ENCODE data around the gene YBX2.

The YBX2 gene

GRCh38 chr17:7327501-7327900 is 33.1 kb upstream of the YBX2 start:
- TF ChIP-seq ELF4 (IDR thresholded peaks at IDR 0.05): no peak
- TF ChIP-seq, protein P1, sequence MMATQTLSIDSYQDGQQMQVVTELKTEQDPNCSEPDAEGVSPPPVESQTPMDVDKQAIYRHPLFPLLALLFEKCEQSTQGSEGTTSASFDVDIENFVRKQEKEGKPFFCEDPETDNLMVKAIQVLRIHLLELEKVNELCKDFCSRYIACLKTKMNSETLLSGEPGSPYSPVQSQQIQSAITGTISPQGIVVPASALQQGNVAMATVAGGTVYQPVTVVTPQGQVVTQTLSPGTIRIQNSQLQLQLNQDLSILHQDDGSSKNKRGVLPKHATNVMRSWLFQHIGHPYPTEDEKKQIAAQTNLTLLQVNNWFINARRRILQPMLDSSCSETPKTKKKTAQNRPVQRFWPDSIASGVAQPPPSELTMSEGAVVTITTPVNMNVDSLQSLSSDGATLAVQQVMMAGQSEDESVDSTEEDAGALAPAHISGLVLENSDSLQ (IDR thresholded peaks at IDR 0.05): no peak
- TF ChIP-seq FOXA1 (IDR thresholded peaks at IDR 0.05): no peak
- no peak for TF ChIP-seq BHLHE40 (IDR thresholded peaks at IDR 0.05; ENCODE audit: borderline replicate concordance)
- no peak for TF ChIP-seq SP1 (IDR thresholded peaks at IDR 0.05)
- DNase-seq (ENCODE audit: extremely low spot score): no peak
- POLR2A ChIA-PET: interaction anchor here (5.1 kb wide), 1 partner anchor 12 kb away, joined by 56 read pairs; the partner anchor contains the start of gene GPS2
- CTCF ChIA-PET: no interaction called here

DNA sequence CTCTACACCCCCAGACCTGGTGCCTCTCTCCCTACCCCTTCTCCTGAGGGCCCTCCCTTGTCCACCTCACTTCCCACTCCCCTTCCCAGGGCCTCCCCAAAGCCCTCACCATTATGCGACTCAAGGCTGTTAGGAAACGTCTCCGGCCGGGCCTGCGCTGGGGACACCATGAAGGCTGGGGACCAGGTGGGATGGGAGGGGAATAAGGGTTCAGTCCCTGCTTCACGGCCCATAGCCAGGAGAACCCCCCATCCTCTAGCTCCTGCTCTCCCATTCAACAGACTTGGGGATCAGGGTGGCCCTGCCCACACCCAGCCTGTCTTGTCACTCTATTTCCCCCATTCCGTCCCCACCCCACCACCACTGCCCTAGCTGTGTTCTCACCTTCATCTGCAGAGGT is 32.6 kb upstream of the YBX2 start:
- no peak for TF ChIP-seq BHLHE40 (IDR thresholded peaks at IDR 0.05; ENCODE audit: borderline replicate concordance)
- TF ChIP-seq FOXK2 (IDR thresholded peaks at IDR 0.05): no peak
- TF ChIP-seq SUZ12 (IDR thresholded peaks at IDR 0.05): no peak
- TF ChIP-seq, protein P1 (IDR thresholded peaks at IDR 0.05): no peak
- TF ChIP-seq ARNT (IDR thresholded peaks at IDR 0.05): no peak
- TF ChIP-seq ZNF384 (IDR thresholded peaks at IDR 0.05): no peak
- TF ChIP-seq SP1 (IDR thresholded peaks at IDR 0.05): no peak
- no peak for TF ChIP-seq NFRKB (IDR thresholded peaks at IDR 0.05)
- TF ChIP-seq CTBP1 (IDR thresholded peaks at IDR 0.05; ENCODE audit: borderline replicate concordance): no peak
- no peak for TF ChIP-seq ELF4 (IDR thresholded peaks at IDR 0.05)
- TF ChIP-seq TARDBP (IDR thresholded peaks at IDR 0.05): no peak
- TF ChIP-seq FOXA1 (IDR thresholded peaks at IDR 0.05): no peak
- no peak for TF ChIP-seq L3MBTL2 (conservative IDR thresholded peaks at IDR 0.05)
- ChIA-PET POLR2A (interaction anchor here (5.1 kb wide), 1 partner anchor 11 kb away, joined by 56 read pairs; the partner anchor contains the start of gene GPS2), CTCF (no interaction called here)
- no peak for DNase-seq (ENCODE audit: extremely low spot score)

DNA sequence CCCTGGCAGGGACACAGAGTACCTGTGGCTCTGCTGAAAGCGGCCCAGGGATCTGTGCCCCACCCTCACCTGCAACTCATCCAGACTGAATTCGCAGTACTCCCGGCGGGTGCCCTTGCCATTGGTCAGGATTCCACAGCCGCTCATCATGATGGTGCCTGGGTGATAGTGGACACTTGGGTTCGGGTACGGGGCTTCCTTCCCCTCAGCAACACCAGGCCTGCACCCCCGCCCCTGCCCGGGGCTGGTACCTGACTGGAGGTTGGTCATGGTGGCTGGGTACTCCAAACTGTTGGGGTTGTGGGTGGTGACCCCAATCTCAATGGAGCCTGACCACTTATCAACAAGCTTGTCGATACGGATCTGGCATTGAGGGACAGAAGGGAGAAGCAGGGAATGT is 31.7 kb upstream of the YBX2 start:
- no peak for TF ChIP-seq TARDBP (IDR thresholded peaks at IDR 0.05)
- TF ChIP-seq L3MBTL2 (conservative IDR thresholded peaks at IDR 0.05): no peak
- TF ChIP-seq FOXA1 (IDR thresholded peaks at IDR 0.05): no peak
- no peak for TF ChIP-seq NFRKB (IDR thresholded peaks at IDR 0.05)
- TF ChIP-seq ARNT (IDR thresholded peaks at IDR 0.05): no peak
- TF ChIP-seq LEF1 (IDR thresholded peaks at IDR 0.05; ENCODE audit: borderline replicate concordance): no peak
- TF ChIP-seq ELF4 (IDR thresholded peaks at IDR 0.05): no peak
- no peak for TF ChIP-seq HDGF (IDR thresholded peaks at IDR 0.05; ENCODE audit: borderline replicate concordance)
- TF ChIP-seq SUZ12 (IDR thresholded peaks at IDR 0.05): no peak
- POLR2A ChIA-PET: interaction anchor here (5.1 kb wide), 1 partner anchor 11 kb away, joined by 56 read pairs; the partner anchor contains the start of gene GPS2
- no peak for DNase-seq (ENCODE audit: extremely low spot score)
- CTCF ChIA-PET: no interaction called here

- TF ChIP-seq CTBP1 (IDR thresholded peaks at IDR 0.05; ENCODE audit: borderline replicate concordance) (no peak), BHLHE40 (IDR thresholded peaks at IDR 0.05; ENCODE audit: borderline replicate concordance) (no peak), HDGF (IDR thresholded peaks at IDR 0.05; ENCODE audit: borderline replicate concordance) (no peak), LEF1 (IDR thresholded peaks at IDR 0.05; ENCODE audit: borderline replicate concordance) (no peak), FOXM1 (IDR thresholded peaks at IDR 0.05; ENCODE audit: borderline replicate concordance) (no peak), ELF4 (IDR thresholded peaks at IDR 0.05) (no peak), FOXK2 (IDR thresholded peaks at IDR 0.05) (no peak), SP1 (IDR thresholded peaks at IDR 0.05) (no peak), NFRKB (IDR thresholded peaks at IDR 0.05) (no peak), FOXA1 (IDR thresholded peaks at IDR 0.05) (no peak), SUZ12 (IDR thresholded peaks at IDR 0.05) (no peak)
- POLR2A ChIA-PET: interaction anchor here (5.1 kb wide), 1 partner anchor 9 kb away, joined by 56 read pairs; the partner anchor contains the start of gene GPS2
- CTCF ChIA-PET: interaction anchor here (1.0 to 1.1 kb wide), 2 partner anchors 9 to 12 kb away, joined by 4 to 5 read pairs; no protein-coding TSS in a partner anchor
- DNase-seq (ENCODE audit: extremely low spot score): no peak
Observed at GRCh38 chr17:7325031-7325528, 30.6 kb upstream of the YBX2 start.

GRCh38 chr17:7324438-7324779 is 30.0 kb upstream of the YBX2 start:
- CTCF ChIA-PET: interaction anchor here (0.5 to 1.1 kb wide), 3 partner anchors 9 to 243 kb away, joined by 4 to 5 read pairs (median 4); no protein-coding TSS in a partner anchor
- no peak for DNase-seq (ENCODE audit: extremely low spot score)
- POLR2A ChIA-PET: no interaction called here
- TF ChIP-seq, protein P1 (IDR thresholded peaks at IDR 0.05): no peak
- TF ChIP-seq FOXK2 (IDR thresholded peaks at IDR 0.05) (no peak), HDGF (IDR thresholded peaks at IDR 0.05; ENCODE audit: borderline replicate concordance) (no peak), ZNF384 (IDR thresholded peaks at IDR 0.05) (no peak), FOXA1 (IDR thresholded peaks at IDR 0.05) (no peak), ELF4 (IDR thresholded peaks at IDR 0.05) (no peak), BHLHE40 (IDR thresholded peaks at IDR 0.05; ENCODE audit: borderline replicate concordance) (no peak), SP1 (IDR thresholded peaks at IDR 0.05) (no peak), LEF1 (IDR thresholded peaks at IDR 0.05; ENCODE audit: borderline replicate concordance) (no peak), L3MBTL2 (conservative IDR thresholded peaks at IDR 0.05) (no peak), FOXM1 (IDR thresholded peaks at IDR 0.05; ENCODE audit: borderline replicate concordance) (no peak), NFRKB (IDR thresholded peaks at IDR 0.05) (no peak), SUZ12 (IDR thresholded peaks at IDR 0.05) (no peak), CTBP1 (IDR thresholded peaks at IDR 0.05; ENCODE audit: borderline replicate concordance) (no peak), ARNT (IDR thresholded peaks at IDR 0.05) (no peak), TARDBP (IDR thresholded peaks at IDR 0.05) (no peak)

DNA sequence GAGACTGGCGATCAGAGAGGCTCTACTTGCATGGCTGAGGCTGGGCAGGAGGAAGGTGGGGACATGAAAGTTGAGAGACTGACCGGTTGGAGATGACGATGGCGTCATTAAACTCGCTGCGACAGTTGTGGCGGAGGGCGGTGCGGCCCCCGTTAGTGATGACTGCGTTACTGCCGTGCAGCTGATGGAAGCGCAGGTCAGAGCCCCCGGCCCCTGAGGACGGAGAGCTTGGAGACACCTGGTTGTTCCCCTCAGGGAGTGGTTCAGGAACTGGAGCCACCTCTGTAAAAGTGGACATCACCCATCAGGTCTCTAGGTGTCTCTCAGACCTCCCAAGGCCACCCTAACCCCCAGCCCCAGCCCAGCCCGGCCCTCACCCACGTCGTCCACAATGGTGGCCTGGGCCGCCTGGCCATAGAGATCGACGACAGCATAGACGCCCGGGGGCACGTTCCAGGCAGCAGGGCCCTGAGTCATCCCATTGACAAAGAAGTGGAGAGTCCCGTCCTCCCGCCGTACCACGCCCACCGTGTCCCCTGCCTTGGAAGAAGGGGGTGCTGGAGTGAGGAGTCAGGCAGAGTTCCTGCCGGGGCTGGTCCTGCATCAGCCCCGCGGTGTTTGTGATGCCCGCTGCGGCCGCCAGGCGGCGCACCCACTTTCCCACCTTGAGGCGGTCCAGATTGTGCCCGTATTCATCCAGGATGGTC is 29.4 kb upstream of the YBX2 start:
- peak; percentile 75 for DNase-seq (ENCODE audit: extremely low spot score)
- ChIA-PET POLR2A (no interaction called here), CTCF (interaction anchor here (0.5 to 1.0 kb wide), 2 partner anchors 8 to 243 kb away, joined by 4 read pairs; no protein-coding TSS in a partner anchor)
- no peak for TF ChIP-seq HDGF (IDR thresholded peaks at IDR 0.05; ENCODE audit: borderline replicate concordance)
- no peak for TF ChIP-seq FOXK2 (IDR thresholded peaks at IDR 0.05)
- no peak for TF ChIP-seq SUZ12 (IDR thresholded peaks at IDR 0.05)
- TF ChIP-seq, protein P1 (IDR thresholded peaks at IDR 0.05): no peak
- no peak for TF ChIP-seq NFRKB (IDR thresholded peaks at IDR 0.05)
- no peak for TF ChIP-seq TARDBP (IDR thresholded peaks at IDR 0.05)
- no peak for TF ChIP-seq SP1 (IDR thresholded peaks at IDR 0.05)
- no peak for TF ChIP-seq ELF4 (IDR thresholded peaks at IDR 0.05)
- TF ChIP-seq ZNF384 (IDR thresholded peaks at IDR 0.05): no peak
- no peak for TF ChIP-seq FOXM1 (IDR thresholded peaks at IDR 0.05; ENCODE audit: borderline replicate concordance)
- no peak for TF ChIP-seq FOXA1 (IDR thresholded peaks at IDR 0.05)
- no peak for TF ChIP-seq LEF1 (IDR thresholded peaks at IDR 0.05; ENCODE audit: borderline replicate concordance)
- TF ChIP-seq CTBP1 (IDR thresholded peaks at IDR 0.05; ENCODE audit: borderline replicate concordance): no peak
- no peak for TF ChIP-seq ARNT (IDR thresholded peaks at IDR 0.05)

Data from HEK293T (cell line).